OCI-LY1 (cell line): ENCODE measurements around the gene CAMP.
A peak's percentile ranks its signal among the peaks of the same experiment; 100 is the strongest.

Experiments
- H2AFZ ChIP-seq: fragments of 200-600 bp; sonication (generic), shearing (Covaris generic); 2 replicates; pipeline ENCODE4 v1.6.0; 2014; ENCODE audit warnings: antibody characterized with exemption, mild to moderate bottlenecking, low read length
- H3F3A ChIP-seq: fragments of 200-600 bp; sonication (generic), shearing (Covaris generic); 2 replicates; pipeline ENCODE4 v1.6.0; 2014; ENCODE audit warnings: mild to moderate bottlenecking, antibody characterized with exemption, low read length, moderate library complexity; ENCODE audit not compliant: insufficient read depth
- H3K27ac ChIP-seq: fragments of 200-600 bp; sonication (generic); 2 replicates; pipeline ENCODE4 v1.5.1; 2014; ENCODE audit warnings: low read length, mixed run types, mild to moderate bottlenecking, low read depth; ENCODE audit not compliant: poor library complexity, severe bottlenecking
- H3K27me3 ChIP-seq: fragments of 200-600 bp; sonication (generic); 2 replicates; pipeline ENCODE4 v1.6.0; 2014; ENCODE audit warnings: antibody characterized with exemption, mild to moderate bottlenecking, low read length, moderate library complexity; ENCODE audit not compliant: insufficient read depth
- H3K36me3 ChIP-seq: fragments of 200-600 bp; sonication (generic); 2 replicates; pipeline ENCODE4 v1.6.1; 2014; ENCODE audit warnings: mild to moderate bottlenecking, antibody characterized with exemption, low read length, moderate library complexity, mixed read lengths; ENCODE audit not compliant: insufficient read depth
- H3K4me1 ChIP-seq: fragments of 200-600 bp; sonication (generic); 2 replicates; pipeline ENCODE4 v1.5.1; 2014; ENCODE audit warnings: mild to moderate bottlenecking, low read length, moderate library complexity; ENCODE audit not compliant: insufficient read depth, severe bottlenecking
- H3K4me2 ChIP-seq: fragments of 200-600 bp; sonication (generic), shearing (Covaris generic); 2 replicates; pipeline ENCODE4 v1.6.1; 2014; ENCODE audit warnings: low read length
- H3K4me3 ChIP-seq: fragments of 200-600 bp; sonication (generic); 2 replicates; pipeline ENCODE4 v1.5.1; 2014; ENCODE audit warnings: low read length, low read depth, mild to moderate bottlenecking, mixed read lengths; ENCODE audit not compliant: poor library complexity, severe bottlenecking
- H3K79me2 ChIP-seq: fragments of 200-600 bp; shearing (Covaris generic); 2 replicates; pipeline ENCODE4 v1.6.1; 2016; ENCODE audit warnings: mixed run types, low read length, mixed read lengths; ENCODE audit not compliant: insufficient read depth
- H3K9ac ChIP-seq: fragments of 200-600 bp; sonication (generic), shearing (Covaris generic); 2 replicates; pipeline ENCODE4 v1.6.1; 2014; ENCODE audit warnings: mild to moderate bottlenecking, low read length, mixed read lengths
- H3K9me2 ChIP-seq: fragments of 200-600 bp; sonication (generic), shearing (Covaris generic); 2 replicates; pipeline ENCODE4 v1.6.1; 2014; ENCODE audit warnings: low read depth, mild to moderate bottlenecking, low read length, mixed read lengths
- H3K9me3 ChIP-seq: fragments of 200-600 bp; shearing (Covaris generic); 2 replicates; pipeline ENCODE4 v1.6.1; 2014; ENCODE audit warnings: low read length, mixed read lengths
- H4K20me1 ChIP-seq: fragments of 200-600 bp; sonication (generic), shearing (Covaris generic); 2 replicates; pipeline ENCODE4 v1.6.0; 2016; ENCODE audit warnings: mild to moderate bottlenecking, low read length; ENCODE audit not compliant: insufficient read depth
- EZH2 ChIP-seq: fragments of 200-600 bp; sonication (generic), shearing (Covaris generic); IDR thresholded peaks from 2 replicates; pipeline ENCODE4 v1.8.0; 2017; ENCODE audit warnings: borderline replicate concordance, mixed run types, mild to moderate bottlenecking, antibody characterized with exemption, low read length, moderate library complexity, mixed read lengths
- TF ChIP-seq, protein P1 (sequence below): fragments of 200-600 bp; sonication (generic), shearing (Covaris generic); IDR thresholded peaks from 2 replicates; pipeline ENCODE4 v1.5.1; 2017; ENCODE audit warnings: mild to moderate bottlenecking, antibody characterized with exemption, low read length, moderate library complexity, mixed read lengths

The CAMP gene

DNA sequence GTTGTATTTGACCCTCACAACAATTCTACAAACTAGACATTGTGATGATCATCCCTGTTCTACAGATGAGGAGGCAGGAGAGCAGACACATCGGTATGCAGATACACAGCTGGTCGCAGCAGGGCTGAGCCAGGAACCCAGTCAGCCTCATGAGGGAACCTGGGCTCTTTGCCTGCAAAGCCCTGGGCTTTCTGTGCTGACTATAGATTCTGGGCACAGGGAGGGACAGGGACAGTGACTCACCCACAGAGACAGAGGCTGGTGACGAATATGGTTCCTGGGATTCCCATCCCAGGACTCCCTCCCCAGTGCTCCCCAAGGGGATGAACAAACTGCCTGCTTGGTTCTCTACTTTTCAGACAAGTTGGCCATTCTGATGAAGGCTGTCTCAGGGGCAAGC, 3.8 kb upstream of the CAMP start:
- H3K27ac ChIP-seq = no peak overlapping the region
- H3K4me3 ChIP-seq = no peak overlapping the region
- no peaks in the 10 kb centered on the region for H4K20me1 ChIP-seq
- TF ChIP-seq, protein P1, sequence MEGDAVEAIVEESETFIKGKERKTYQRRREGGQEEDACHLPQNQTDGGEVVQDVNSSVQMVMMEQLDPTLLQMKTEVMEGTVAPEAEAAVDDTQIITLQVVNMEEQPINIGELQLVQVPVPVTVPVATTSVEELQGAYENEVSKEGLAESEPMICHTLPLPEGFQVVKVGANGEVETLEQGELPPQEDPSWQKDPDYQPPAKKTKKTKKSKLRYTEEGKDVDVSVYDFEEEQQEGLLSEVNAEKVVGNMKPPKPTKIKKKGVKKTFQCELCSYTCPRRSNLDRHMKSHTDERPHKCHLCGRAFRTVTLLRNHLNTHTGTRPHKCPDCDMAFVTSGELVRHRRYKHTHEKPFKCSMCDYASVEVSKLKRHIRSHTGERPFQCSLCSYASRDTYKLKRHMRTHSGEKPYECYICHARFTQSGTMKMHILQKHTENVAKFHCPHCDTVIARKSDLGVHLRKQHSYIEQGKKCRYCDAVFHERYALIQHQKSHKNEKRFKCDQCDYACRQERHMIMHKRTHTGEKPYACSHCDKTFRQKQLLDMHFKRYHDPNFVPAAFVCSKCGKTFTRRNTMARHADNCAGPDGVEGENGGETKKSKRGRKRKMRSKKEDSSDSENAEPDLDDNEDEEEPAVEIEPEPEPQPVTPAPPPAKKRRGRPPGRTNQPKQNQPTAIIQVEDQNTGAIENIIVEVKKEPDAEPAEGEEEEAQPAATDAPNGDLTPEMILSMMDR = no peak
- no peak for TF ChIP-seq EZH2
- no peaks in the 10 kb centered on the region for H3K9me3 ChIP-seq
- H3F3A ChIP-seq = no peaks in the 10 kb centered on the region
- H3K9ac ChIP-seq = no peak overlapping the region
- no peak overlapping the region for H2AFZ ChIP-seq
- H3K79me2 ChIP-seq = no peaks in the 10 kb centered on the region
- no peaks in the 10 kb centered on the region for H3K27me3 ChIP-seq
- H3K9me2 ChIP-seq = no peaks in the 10 kb centered on the region
- no peak overlapping the region for H3K4me2 ChIP-seq
- H3K4me1 ChIP-seq = peaks cover 31% of the 10 kb centered on the region
- H3K36me3 ChIP-seq = no peaks in the 10 kb centered on the region

DNA sequence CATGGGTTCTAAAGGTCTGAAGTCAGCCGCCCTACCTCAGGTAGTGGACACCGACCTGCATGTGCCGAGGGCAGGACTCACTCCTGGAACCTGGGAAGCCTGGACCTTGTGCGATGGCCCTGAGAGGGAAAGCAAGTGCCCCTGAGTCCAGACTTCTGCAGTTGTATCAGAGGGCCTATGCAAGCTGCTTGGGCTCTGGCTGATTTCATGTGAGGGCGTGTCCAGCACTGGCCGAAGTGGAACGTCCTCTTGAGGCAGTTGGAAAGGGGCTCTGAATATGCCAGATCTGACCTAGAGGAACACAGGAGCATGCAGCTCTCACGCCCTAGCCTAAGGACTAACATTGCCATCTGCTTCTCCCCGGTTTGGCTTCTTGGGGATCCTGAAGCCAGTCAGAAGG, 2.5 kb upstream of the CAMP start:
- no peak for TF ChIP-seq EZH2
- TF ChIP-seq, protein P1 = no peak
- no peak overlapping the region for H3K4me2 ChIP-seq

DNA sequence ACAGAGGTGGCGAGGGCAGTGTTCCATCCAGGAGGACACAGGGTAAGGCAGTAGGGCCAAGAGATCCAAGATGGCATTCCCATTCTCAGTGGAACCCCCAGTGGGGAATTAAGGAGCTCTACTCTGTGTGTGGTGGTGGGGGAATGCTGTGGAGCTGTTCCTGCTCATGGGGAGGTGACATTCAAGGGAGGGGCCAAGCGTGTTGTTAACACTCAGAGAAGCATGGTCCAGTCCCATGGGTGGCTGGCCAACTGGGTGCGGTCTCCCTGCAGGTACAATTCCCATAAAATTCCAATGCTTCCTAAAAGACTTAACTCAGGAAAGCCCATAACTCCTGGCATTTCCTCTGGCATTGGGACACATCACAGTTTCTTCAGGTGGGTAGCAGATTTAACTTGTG, 2.3 kb downstream of the CAMP start:
- H4K20me1 ChIP-seq = no peaks in the 10 kb centered on the region
- peak overlapping the region; percentile 96 for H3K27ac ChIP-seq
- H3K27me3 ChIP-seq = no peaks in the 10 kb centered on the region
- H3K79me2 ChIP-seq = no peaks in the 10 kb centered on the region
- H3F3A ChIP-seq = no peaks in the 10 kb centered on the region; the same call in 1 of the 2 replicates
- no peak overlapping the region for H3K4me2 ChIP-seq
- no peak overlapping the region for H2AFZ ChIP-seq
- H3K9ac ChIP-seq = no peak overlapping the region; the same call in 1 of the 2 replicates
- H3K4me3 ChIP-seq = no peak overlapping the region
- no peaks in the 10 kb centered on the region for H3K9me2 ChIP-seq
- TF ChIP-seq, protein P1 = no peak
- no peak for TF ChIP-seq EZH2
- no peaks in the 10 kb centered on the region for H3K36me3 ChIP-seq
- H3K4me1 ChIP-seq = peaks cover 56% of the 10 kb centered on the region
- H3K9me3 ChIP-seq = no peaks in the 10 kb centered on the region

More for the DNA sequence above, 2.5 kb upstream of the CAMP start:
- Histone ChIP-seq H3K9me3 (no peaks in the 10 kb centered on the region), H3K4me3 (no peak overlapping the region), H3K27me3 (no peaks in the 10 kb centered on the region), H3K9ac (no peak overlapping the region), H4K20me1 (no peaks in the 10 kb centered on the region), H3K4me1 (peaks cover 42% of the 10 kb centered on the region), H3K27ac (no peak overlapping the region), H3K79me2 (no peaks in the 10 kb centered on the region), H3F3A (no peaks in the 10 kb centered on the region), H3K36me3 (no peaks in the 10 kb centered on the region), H2AFZ (no peak overlapping the region), H3K9me2 (no peaks in the 10 kb centered on the region)
